ENCODE results near the gene MX1.

Gene MX1

DNA sequence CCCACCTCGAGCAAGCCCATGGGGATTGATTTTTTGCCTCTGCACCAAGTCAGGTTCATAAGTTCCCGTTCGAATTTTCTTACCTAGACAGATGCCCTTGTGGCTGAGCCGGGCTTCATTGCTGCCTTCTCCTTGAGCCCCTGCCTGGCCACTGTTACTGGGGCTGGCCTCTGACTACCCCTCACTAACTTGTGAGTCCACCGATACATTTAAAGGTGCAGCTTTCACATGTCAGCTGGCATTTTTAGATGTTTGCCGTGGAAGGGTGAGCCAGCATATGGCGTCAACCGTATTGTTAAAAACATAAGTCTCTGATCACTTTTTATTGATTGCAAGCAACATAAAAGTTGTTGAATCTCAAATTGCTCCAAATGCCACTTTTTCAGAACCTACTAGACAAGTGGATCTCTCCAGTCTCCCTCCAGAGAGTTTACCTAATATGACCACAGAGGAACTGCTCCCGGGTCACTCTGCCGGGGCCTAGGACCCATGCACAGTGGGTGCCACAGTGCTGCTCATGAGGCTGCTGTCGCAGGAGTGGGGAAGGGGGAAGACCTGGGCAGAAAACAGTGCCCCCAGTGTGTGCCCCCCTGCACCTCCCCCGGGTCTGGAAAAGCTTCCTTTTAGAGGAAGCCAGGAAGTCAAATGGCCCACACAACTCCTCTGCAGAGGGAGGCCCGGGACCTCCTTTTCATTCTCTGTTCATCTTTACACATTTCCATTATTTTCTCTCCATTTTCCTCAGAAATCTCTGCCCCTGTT lies 18.8 kb downstream of the MX1 start:
- in situ Hi-C loops (cut with HindIII; ENCODE audit: low pct_unique_long_range_greater_than_20kb, low sequenced_read_pairs): no loop called here
- DNase-seq (ENCODE audit: low read depth in 1 of 2, low spot score in 1 of 2): no peak
- no peak for TF ChIP-seq JUND (IDR thresholded peaks at IDR 0.05; ENCODE audit: low read depth)

DNA sequence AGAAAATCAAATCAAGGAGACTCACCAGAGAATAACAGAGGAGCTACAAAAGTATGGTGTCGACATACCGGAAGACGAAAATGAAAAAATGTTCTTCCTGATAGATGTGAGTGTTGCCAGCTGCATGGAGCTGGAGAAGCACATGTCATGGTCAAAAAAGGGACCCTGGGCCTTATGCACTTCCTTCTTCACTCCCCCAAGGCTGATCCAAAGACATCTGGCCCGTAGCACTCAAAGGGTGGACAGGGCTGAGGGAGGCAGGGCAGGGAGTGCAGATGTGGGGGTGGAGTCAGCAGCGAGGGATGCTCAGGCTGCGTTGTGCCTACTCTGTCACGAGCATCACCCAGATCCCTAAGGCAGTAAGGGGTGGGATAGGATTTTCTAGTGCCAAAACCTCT lies 19.4 kb downstream of the MX1 start:
- TF ChIP-seq JUND (IDR thresholded peaks at IDR 0.05; ENCODE audit: low read depth): no peak
- in situ Hi-C loops (cut with HindIII; ENCODE audit: low pct_unique_long_range_greater_than_20kb, low sequenced_read_pairs): no loop called here

DNA sequence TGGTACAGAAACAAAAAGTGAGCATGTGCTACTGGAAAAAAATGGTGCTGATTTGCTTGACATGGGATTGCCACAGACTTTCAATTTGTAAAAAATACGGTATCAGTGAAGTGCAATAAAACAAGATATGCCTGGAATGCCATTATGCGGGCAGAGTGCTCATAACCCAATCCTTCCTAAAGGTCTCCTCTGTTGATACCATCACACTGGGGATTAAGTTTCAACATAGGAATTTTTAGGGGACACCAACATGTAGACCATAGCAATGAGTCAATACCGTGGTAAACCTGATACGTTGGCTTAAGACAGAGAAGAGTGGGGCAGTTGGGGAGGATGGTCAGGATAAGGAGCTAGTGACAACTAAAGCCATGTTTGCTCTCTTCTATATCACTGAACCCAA lies 20.5 kb downstream of the MX1 start:
- in situ Hi-C loops (cut with HindIII; ENCODE audit: low pct_unique_long_range_greater_than_20kb, low sequenced_read_pairs): no loop called here
- no peak for TF ChIP-seq JUND (IDR thresholded peaks at IDR 0.05; ENCODE audit: low read depth)
- DNase-seq (ENCODE audit: low read depth in 1 of 2, low spot score in 1 of 2): no peak

More for the DNA sequence above, 19.4 kb downstream of the MX1 start:
- DNase-seq (ENCODE audit: low read depth in 1 of 2, low spot score in 1 of 2): no peak

DNA sequence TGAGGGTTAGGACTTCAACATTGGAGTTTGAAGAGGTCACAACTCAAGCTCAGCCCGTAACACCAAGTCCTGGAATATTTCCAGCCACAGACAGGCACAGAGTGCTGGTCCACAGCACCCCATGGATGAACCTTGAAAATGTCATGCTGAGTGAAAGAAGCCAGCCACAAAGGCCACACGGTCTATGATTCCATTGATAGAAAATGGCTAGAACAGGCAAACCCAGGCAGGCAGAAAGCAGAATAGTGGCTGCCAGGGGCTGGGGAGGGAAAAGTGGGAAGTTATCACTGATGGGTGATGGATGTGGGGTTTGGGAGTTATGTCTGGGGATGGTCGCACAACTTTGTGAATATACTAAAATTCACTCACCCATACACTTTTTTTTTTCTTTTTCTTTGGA lies 21.3 kb downstream of the MX1 start:
- DNase-seq (ENCODE audit: low read depth in 1 of 2, low spot score in 1 of 2): no peak
- in situ Hi-C loops (cut with HindIII; ENCODE audit: low pct_unique_long_range_greater_than_20kb, low sequenced_read_pairs): no loop called here
- no peak for TF ChIP-seq JUND (IDR thresholded peaks at IDR 0.05; ENCODE audit: low read depth)

DNA sequence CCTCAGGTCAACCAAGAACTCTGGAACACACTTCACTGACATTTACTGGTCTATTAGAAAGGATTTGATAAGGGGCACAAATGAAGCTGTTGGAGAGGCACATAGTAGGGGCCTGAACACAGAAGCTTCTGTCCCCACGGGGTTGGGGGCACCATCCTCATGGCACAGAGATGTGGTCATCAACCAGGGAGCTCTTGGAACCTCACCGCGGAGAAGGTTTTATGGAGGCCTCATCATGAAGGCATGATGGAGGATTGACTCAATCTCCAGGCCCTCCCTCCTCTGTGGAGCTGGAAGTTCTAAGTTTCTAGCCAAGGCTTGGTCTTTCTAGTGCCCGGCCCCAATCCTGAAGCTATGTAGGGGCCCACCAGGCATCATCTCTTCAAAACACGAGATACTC lies 23.6 kb downstream of the MX1 start:
- TF ChIP-seq JUND (IDR thresholded peaks at IDR 0.05; ENCODE audit: low read depth): no peak
- in situ Hi-C loops (cut with HindIII; ENCODE audit: low pct_unique_long_range_greater_than_20kb, low sequenced_read_pairs): no loop called here
- DNase-seq (ENCODE audit: low read depth in 1 of 2, low spot score in 1 of 2): no peak

DNA sequence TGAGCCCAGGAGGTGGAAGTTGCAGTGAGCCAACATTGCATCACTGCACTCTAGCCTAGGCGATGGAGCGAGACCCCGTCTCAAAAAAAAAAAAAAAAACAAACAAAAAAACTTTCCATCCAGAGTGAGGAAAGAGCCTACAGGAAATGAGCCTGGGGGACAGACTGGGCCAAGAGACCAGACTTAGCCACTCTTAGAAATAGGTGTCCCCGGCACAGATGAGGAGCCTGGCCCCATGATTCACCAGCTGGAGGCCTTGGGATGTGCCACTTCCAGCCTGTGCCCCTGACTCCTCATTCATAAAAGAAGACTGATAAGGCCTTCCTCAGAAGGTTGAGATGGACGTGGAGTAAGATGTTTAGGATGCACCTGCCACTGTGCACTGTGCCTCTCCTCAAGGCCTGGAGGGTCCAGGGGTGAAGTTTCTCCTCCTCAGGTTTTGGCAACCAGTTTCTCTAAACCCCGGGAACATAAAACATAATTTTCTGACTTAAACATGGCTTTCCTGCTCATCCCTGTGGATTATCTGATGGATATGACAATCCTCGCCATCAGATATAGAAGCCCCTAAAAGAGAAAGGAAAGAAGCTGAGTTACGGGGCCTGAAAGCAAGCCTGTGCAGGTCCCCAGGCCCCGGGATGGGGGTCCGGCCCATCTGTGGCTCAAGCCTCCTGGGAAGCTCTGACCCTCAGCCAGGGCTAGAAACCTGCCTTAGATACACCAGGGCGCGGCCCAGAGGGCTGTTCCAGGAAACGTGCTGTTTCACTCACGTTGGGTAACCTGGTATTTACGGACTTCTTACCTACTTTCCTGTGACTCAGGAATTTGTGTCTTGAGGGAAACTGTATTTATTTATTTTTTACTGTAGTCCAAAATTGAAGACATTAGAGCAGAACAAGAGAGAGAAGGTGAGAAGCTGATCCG lies 26.0 kb downstream of the MX1 start:
- in situ Hi-C loops (cut with HindIII; ENCODE audit: low pct_unique_long_range_greater_than_20kb, low sequenced_read_pairs): no loop called here
- DNase-seq (ENCODE audit: low read depth in 1 of 2, low spot score in 1 of 2): no peak
- TF ChIP-seq JUND (IDR thresholded peaks at IDR 0.05; ENCODE audit: low read depth): no peak

DNA sequence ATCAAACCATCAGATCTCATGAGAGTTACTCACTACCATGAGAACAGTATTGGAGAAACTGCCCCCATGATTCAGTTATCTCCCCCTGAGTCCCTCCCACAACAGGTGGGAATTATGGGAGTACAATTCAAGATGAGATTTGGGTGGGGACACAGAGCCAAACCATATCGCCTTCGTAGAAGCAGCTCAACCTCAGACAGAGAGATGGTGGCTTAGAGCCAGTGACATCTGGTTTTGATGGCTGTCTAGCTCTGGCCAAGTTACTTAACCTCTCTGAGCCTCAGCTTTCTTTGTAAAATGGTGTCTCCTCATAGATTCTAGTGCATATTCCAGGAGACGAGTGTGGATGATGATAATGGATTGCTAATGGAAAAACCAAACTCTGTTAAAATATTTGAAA lies 27.2 kb downstream of the MX1 start:
- no peak for DNase-seq (ENCODE audit: low read depth in 1 of 2, low spot score in 1 of 2)
- TF ChIP-seq JUND (IDR thresholded peaks at IDR 0.05; ENCODE audit: low read depth): no peak
- in situ Hi-C loops (cut with HindIII; ENCODE audit: low pct_unique_long_range_greater_than_20kb, low sequenced_read_pairs): no loop called here

DNA sequence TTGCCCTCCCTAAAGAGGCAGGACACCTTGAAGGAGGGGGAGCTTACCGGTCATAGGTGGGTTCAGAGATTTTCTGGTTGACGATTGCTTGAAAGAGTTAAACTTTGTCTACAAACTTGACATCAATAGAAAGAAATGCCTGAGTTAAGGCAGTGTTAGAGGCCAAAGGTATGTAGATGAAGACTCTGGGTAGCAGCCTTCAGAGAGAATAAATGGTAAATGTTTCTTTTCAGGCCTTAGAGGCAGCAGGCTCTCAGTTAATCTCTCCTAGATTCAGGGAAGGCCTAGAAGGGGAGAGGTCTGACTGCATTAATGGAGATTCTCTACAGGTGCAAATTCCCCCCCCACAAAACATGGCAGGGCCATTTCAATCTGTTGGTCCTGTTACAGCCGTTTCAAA lies 27.7 kb downstream of the MX1 start:
- DNase-seq (ENCODE audit: low read depth in 1 of 2, low spot score in 1 of 2): no peak
- TF ChIP-seq JUND (IDR thresholded peaks at IDR 0.05; ENCODE audit: low read depth): no peak
- in situ Hi-C loops (cut with HindIII; ENCODE audit: low pct_unique_long_range_greater_than_20kb, low sequenced_read_pairs): no loop called here

DNA sequence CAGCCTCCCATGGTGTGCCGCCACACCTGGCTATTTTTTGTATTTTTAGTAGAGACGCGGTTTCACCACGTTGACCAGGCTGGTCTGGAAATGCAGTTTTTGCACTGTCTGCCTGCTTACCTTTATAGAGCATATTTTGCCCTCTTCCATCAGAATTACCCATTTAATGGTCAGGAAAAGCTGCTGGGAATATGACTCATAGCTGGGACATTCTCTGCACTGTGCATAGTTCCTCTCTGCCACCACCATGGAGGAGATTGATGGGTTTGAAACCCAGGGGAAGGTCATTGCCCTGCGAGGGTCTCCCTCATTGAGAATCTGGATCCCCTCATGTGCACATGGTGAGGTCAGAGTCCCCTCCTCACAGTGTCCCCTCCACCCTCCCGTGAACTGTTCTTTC lies 32.1 kb downstream of the MX1 start:
- no peak for TF ChIP-seq JUND (IDR thresholded peaks at IDR 0.05; ENCODE audit: low read depth)
- in situ Hi-C loops (cut with HindIII; ENCODE audit: low pct_unique_long_range_greater_than_20kb, low sequenced_read_pairs): no loop called here
- no peak for DNase-seq (ENCODE audit: low read depth in 1 of 2, low spot score in 1 of 2)

DNA sequence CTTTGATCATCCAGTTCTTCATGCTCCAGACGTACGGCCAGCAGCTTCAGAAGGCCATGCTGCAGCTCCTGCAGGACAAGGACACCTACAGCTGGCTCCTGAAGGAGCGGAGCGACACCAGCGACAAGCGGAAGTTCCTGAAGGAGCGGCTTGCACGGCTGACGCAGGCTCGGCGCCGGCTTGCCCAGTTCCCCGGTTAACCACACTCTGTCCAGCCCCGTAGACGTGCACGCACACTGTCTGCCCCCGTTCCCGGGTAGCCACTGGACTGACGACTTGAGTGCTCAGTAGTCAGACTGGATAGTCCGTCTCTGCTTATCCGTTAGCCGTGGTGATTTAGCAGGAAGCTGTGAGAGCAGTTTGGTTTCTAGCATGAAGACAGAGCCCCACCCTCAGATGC lies 32.5 kb downstream of the MX1 start:
- in situ Hi-C loops (cut with HindIII; ENCODE audit: low pct_unique_long_range_greater_than_20kb, low sequenced_read_pairs): no loop called here
- no peak for DNase-seq (ENCODE audit: low read depth in 1 of 2, low spot score in 1 of 2)
- no peak for TF ChIP-seq JUND (IDR thresholded peaks at IDR 0.05; ENCODE audit: low read depth)

DNA sequence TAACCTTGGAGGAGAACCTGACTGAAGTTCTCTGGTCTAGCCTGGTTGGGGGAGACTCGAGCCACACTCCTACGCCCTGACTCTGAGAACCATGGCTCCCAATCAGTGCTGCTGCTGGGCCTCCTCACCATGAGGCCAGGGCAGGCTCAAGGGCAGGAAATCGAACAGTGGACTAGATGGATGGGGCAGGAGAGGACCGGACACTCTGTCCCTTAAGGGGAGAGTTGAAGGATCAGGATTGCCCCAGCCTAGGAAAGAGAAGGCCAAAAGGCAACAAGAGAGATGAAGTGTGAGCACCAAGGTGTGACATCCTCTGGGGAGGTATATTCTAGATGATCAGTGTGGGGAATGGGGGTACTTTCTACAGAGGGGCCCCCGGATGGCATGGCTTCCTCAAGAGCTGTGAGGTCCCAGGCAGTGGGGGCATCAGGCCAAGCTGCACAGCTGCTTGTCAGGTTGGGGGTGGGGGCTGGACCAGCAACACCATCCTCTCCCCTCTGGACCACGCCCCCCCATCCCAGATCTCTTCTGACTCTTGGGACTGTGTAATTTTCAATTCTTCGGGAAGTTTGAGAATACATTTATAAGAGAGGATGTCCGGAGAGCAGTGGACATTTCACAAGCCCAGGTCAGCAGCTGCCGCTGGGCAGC lies 34.0 kb downstream of the MX1 start:
- TF ChIP-seq JUND (IDR thresholded peaks at IDR 0.05; ENCODE audit: low read depth): no peak
- in situ Hi-C loops (cut with HindIII; ENCODE audit: low pct_unique_long_range_greater_than_20kb, low sequenced_read_pairs): no loop called here
- DNase-seq (ENCODE audit: low read depth in 1 of 2, low spot score in 1 of 2): no peak

DNA sequence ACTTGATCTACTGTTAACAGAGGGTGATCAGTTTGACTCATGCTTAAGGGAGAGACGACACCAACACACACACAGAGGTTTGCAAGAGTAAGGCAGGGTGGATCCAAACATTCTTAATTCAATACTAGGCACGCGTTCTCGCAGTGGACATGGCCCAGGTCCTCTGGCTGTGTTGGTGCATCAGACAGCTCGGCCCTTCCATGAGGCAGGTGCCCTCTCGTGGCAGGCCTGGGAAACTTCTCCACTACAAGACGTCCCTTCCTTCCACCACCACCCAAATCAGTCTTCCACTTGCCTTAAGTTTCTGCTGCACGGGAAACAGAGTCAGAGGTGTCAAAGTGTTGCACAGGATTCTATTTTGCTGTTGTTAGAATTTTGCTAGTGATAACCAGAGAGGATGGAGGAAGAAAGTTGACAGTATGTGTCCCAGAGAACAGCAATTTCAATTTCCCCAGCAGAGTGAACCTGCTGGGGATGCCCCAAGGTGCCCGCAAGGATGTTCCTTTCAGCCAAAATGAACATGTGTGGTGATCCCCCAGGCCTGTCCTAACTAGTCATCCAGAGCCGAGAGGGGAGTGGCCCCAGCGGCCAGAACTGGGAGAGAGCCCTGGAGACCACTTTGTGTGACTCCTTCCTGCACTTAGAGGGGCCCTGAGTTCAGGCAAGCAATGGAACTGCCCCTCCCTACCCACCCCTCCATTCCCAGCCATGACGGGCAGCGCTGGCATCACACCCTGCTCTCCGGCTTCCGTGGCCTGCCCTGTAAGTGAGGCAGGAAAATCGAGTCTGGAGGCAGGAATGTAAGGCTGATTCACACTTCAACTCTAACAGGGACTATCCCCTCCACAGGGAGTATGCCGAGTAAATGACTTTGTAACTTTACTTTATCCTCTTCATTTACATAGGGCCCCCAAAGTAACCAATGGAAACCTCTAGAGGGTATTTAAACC lies 34.8 kb downstream of the MX1 start:
- peak; percentile 81 to 85 for DNase-seq (ENCODE audit: low read depth in 1 of 2, low spot score in 1 of 2)
- no peak for TF ChIP-seq JUND (IDR thresholded peaks at IDR 0.05; ENCODE audit: low read depth)
- in situ Hi-C loops (cut with HindIII; ENCODE audit: low pct_unique_long_range_greater_than_20kb, low sequenced_read_pairs): no loop called here

Data from T47D (cell line).